HG03575 (cell line): ENCODE measurements around the gene PPFIA2.

Experiments used
- ATAC-seq: cut with Tn5 transposase; IDR thresholded peaks from one replicate; pipeline ENCODE4 v1.9.1; 2021; ENCODE audit not compliant: unreplicated experiment, insufficient number of reproducible peaks, low FRiP score; ENCODE audit errors: extremely low read depth

PPFIA2 gene

GRCh38 chr12:81759190-81760051 is at the start of gene PPFIA2:
Gene PPFIA2, minus strand, starts transcription at chr12:81759350.
- no peak for ATAC-seq

GRCh38 chr12:81800298-81801148 is 41.4 kb upstream of the PPFIA2 start:
- no peak for ATAC-seq

- no peak for ATAC-seq
These were observed 39.1 kb upstream of the PPFIA2 start for GRCh38 chr12:81798294-81798693.

GRCh38 chr12:81797100-81797499 is 38.0 kb upstream of the PPFIA2 start:
- no peak for ATAC-seq

GRCh38 chr12:81792666-81793065 is 33.5 kb upstream of the PPFIA2 start:
- ATAC-seq: no peak

- no peak for ATAC-seq
These were observed 20.1 kb upstream of the PPFIA2 start for GRCh38 chr12:81779216-81779615.

- no peak for ATAC-seq
These were observed 19.6 kb upstream of the PPFIA2 start for GRCh38 chr12:81778719-81779118.

GRCh38 chr12:81758421-81759189 is 545 bp downstream of the PPFIA2 start:
- no peak for ATAC-seq

- no peak for ATAC-seq
These were observed 1.3 kb downstream of the PPFIA2 start for GRCh38 chr12:81757731-81758365.

GRCh38 chr12:81729781-81730180 is 29.4 kb downstream of the PPFIA2 start:
- ATAC-seq: no peak

- ATAC-seq: no peak
These were observed 31.8 kb downstream of the PPFIA2 start for GRCh38 chr12:81727391-81727790.

- ATAC-seq: no peak
These were observed 32.5 kb downstream of the PPFIA2 start for GRCh38 chr12:81726634-81727033.

GRCh38 chr12:81723361-81723760 is 35.8 kb downstream of the PPFIA2 start:
- no peak for ATAC-seq

GRCh38 chr12:81722004-81722403 is 37.1 kb downstream of the PPFIA2 start:
- no peak for ATAC-seq

- no peak for ATAC-seq
These were observed 40.5 kb downstream of the PPFIA2 start for GRCh38 chr12:81718616-81719015.

GRCh38 chr12:81712536-81712935 is 46.6 kb downstream of the PPFIA2 start:
- ATAC-seq: no peak

GRCh38 chr12:81705586-81705985 is 53.6 kb downstream of the PPFIA2 start:
- no peak for ATAC-seq

GRCh38 chr12:81699551-81699950 is 59.6 kb downstream of the PPFIA2 start:
- no peak for ATAC-seq

- no peak for ATAC-seq
These were observed 67.1 kb downstream of the PPFIA2 start for GRCh38 chr12:81692008-81692407.
